Panc1 (cell line): ENCODE measurements around the gene GNPNAT1.

Experiments used
- CTCF ChIP-seq: fragments of 450-650 bp; IDR thresholded peaks from 2 replicates; pipeline ENCODE4 v1.5.1; 2017; ENCODE audit warnings: mild to moderate bottlenecking
- POLR2AphosphoS5 ChIP-seq: IDR thresholded peaks from 2 replicates; pipeline ENCODE4 v1.6.1; 2012; ENCODE audit warnings: mild to moderate bottlenecking, low read depth, low read length, moderate library complexity
- TCF7L2 ChIP-seq: IDR thresholded peaks from 2 replicates; pipeline ENCODE4 v1.6.1; 2011; ENCODE audit warnings: mild to moderate bottlenecking, low read depth, low read length, inconsistent platforms
- TF ChIP-seq, protein P1 (sequence below), 2 experiments: IDR thresholded peaks; 2 replicates each; pipeline ENCODE4 v1.6.1; 2011 to 2012; ENCODE audit warnings: low read depth in 2 of 2, control low read depth in 1 of 2, low read length in 1 of 2, mild to moderate bottlenecking in 1 of 2, moderate library complexity in 1 of 2; ENCODE audit not compliant: insufficient read depth in 1 of 2

GRCh38 chr14:52808101-52808500, 16.7 kb upstream of the GNPNAT1 start:
- TF ChIP-seq, protein P1, sequence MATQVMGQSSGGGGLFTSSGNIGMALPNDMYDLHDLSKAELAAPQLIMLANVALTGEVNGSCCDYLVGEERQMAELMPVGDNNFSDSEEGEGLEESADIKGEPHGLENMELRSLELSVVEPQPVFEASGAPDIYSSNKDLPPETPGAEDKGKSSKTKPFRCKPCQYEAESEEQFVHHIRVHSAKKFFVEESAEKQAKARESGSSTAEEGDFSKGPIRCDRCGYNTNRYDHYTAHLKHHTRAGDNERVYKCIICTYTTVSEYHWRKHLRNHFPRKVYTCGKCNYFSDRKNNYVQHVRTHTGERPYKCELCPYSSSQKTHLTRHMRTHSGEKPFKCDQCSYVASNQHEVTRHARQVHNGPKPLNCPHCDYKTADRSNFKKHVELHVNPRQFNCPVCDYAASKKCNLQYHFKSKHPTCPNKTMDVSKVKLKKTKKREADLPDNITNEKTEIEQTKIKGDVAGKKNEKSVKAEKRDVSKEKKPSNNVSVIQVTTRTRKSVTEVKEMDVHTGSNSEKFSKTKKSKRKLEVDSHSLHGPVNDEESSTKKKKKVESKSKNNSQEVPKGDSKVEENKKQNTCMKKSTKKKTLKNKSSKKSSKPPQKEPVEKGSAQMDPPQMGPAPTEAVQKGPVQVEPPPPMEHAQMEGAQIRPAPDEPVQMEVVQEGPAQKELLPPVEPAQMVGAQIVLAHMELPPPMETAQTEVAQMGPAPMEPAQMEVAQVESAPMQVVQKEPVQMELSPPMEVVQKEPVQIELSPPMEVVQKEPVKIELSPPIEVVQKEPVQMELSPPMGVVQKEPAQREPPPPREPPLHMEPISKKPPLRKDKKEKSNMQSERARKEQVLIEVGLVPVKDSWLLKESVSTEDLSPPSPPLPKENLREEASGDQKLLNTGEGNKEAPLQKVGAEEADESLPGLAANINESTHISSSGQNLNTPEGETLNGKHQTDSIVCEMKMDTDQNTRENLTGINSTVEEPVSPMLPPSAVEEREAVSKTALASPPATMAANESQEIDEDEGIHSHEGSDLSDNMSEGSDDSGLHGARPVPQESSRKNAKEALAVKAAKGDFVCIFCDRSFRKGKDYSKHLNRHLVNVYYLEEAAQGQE (IDR thresholded peaks at IDR 0.05; ENCODE audit: insufficient read depth in 1 of 2, low read depth in 2 of 2, low read length in 1 of 2) = no peak
- no peak for TF ChIP-seq CTCF
- no peak for TF ChIP-seq TCF7L2
- no peak for TF ChIP-seq POLR2AphosphoS5
